Fibroblast of villous mesenchyme (primary cell): ENCODE data around the gene PRDM16. TPM values are rescaled to one million over a fixed set of nuclear protein-coding genes. Genes with fewer than 3 reads are reported as not detected.

Experiments used
- DNase-seq: peaks from one replicate; pipeline ENCODE4 v3.0.0-alpha.2; 2010; ENCODE audit warnings: low read depth
- H3K4me3 ChIP-seq: 2 replicates; pipeline ENCODE4 v1.5.1; 2011; ENCODE audit warnings: low read depth, mild to moderate bottlenecking, low read length
- total RNA-seq: library from RNA; depleted of rRNA; stranded (reverse); fragments of >200 nt; gene quantifications from 2 replicates; pipeline ENCODE4 v1.2.3, GENCODE V29; 2012
- TF ChIP-seq, protein P1 (sequence below): IDR thresholded peaks from 2 replicates; pipeline ENCODE4 v1.5.1; 2012; ENCODE audit warnings: low read depth, mild to moderate bottlenecking, low read length; ENCODE audit not compliant: insufficient read depth

Gene PRDM16
- total RNA-seq, 1 donor: 1.7 TPM

DNA sequence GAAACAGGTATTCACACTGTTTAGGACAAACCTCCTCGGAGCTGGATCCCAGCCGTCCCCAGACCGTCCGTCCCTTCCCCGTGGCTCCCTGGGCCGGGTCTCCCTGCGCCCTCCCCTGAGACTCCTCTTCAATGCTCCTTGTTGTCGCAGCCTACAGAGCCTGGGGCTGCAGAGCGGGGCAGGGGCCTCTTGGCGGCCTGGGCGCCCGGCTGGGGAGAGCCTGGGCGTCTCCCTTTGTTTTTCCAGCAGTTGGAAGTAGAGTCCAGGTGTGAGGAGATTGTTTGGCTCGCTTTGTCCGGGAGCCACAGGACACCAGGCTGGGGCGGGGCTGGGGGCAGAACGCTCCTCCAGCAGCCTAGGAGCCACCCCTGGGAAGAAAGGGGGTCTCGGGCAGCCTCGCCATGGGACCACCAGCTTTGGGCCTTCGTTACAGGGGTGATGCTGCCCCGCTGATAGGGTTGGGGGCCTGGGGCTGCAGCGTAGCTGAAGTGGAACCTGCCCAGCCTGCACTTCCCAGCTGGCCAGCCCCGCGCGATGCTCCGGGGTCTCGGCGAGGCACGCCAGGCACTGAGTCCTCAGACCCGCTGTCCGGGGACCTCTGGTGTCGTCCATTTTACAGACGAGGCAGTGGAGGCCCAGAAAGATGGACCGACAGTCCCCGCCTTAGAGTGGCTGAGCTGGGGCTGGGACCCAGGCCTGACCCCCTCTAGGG is 66.9 kb downstream of the PRDM16 start:
- no peak overlapping the region for H3K4me3 ChIP-seq
- DNase-seq: no peak
- TF ChIP-seq, protein P1, sequence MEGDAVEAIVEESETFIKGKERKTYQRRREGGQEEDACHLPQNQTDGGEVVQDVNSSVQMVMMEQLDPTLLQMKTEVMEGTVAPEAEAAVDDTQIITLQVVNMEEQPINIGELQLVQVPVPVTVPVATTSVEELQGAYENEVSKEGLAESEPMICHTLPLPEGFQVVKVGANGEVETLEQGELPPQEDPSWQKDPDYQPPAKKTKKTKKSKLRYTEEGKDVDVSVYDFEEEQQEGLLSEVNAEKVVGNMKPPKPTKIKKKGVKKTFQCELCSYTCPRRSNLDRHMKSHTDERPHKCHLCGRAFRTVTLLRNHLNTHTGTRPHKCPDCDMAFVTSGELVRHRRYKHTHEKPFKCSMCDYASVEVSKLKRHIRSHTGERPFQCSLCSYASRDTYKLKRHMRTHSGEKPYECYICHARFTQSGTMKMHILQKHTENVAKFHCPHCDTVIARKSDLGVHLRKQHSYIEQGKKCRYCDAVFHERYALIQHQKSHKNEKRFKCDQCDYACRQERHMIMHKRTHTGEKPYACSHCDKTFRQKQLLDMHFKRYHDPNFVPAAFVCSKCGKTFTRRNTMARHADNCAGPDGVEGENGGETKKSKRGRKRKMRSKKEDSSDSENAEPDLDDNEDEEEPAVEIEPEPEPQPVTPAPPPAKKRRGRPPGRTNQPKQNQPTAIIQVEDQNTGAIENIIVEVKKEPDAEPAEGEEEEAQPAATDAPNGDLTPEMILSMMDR: no peak

DNA sequence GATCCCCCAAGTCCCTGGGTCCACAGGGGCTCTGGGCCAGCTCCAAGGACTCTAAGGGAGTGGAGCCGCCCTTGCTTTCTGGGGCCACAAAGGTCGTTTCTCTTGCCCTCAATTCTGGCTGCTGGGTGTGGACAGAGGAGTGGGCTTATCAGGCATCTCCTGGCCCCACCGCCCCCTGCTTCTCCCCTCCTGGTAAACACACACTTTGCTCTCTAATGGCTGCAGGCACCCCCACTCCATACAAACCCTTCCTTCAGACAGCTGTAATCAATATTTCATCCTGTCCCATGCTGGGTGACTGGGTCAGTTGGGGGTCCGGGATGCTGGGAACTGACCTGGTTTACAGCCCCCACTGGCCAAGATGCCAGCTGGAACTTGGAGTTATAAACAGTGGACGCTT is 67.5 kb downstream of the PRDM16 start:
- DNase-seq: no peak
- no peak overlapping the region for H3K4me3 ChIP-seq
- TF ChIP-seq, protein P1: no peak

DNA sequence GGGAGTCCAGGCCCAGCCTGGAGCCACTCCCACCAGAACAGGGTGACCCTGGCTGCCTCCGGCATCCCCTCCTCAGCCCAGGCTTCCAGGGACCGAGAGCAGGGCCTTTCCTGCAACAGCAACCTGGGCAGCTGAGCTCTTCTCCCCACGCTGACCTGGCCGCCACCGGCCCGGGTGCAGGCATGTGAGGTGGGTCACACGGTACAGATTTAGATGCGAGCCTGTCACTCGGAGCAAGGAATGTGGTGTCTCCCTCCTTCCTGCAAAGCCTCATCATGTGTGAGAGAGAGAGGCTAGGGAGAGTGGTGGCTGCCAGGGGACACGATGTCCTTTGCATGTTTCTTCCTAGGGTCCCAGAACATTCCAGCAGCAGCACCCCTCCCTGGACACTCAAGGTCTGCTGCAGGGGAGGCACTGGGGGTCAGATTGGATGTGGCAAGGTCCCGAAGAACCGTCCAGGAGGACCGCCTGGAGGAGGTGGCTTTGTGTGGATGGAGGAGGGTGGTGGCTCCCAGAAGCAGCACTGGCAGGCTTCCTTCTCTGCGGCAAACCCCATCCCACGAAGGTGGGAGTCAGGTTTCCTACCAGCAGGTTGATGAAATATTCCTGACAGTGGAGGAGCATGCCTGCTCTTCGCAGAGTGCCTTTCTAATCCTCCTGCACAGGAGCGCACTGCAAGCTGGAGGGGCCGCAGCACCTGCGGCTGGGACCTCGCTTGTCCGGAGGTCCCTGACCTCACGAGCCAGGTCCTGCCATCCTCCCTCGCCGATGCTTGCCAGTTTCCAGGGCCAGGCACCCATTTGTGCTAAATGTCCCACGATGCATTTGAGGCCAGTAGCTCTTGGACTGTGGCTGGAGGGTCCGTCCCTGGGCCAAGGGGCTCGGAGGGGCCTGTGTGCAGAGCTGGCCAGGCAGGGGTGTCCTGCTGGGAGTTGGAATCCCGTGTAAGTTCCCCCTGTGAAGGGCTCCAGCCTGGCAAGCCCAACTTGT is 68.4 kb downstream of the PRDM16 start:
- no peak overlapping the region for H3K4me3 ChIP-seq
- DNase-seq: no peak
- TF ChIP-seq, protein P1: no peak

DNA sequence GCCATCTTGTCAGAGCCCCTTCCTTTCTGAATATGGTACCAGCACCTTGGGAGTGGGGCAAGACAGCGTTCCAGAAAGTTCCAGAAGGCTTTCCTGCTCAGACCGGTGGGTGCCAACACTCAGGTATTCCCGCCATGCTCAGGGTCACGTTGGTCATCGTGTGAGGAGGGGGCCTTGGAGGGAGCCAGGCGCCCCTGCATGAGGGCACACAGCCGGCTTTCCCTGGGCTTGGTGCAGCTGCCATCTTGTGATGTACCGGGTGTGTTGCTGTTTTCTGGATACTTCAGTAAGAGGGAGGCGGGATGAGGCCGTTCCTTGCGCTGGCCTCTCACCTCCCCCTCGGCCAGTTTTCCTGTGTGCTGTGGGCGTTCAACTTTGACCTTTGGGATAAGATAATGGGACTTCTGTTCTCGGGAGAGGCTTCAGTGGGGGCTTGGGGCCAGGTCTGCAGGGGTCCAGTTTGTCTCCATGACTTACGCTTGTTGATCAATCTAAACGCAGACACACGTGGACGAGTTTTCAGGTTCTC is 69.7 kb downstream of the PRDM16 start:
- no peak overlapping the region for H3K4me3 ChIP-seq

DNA sequence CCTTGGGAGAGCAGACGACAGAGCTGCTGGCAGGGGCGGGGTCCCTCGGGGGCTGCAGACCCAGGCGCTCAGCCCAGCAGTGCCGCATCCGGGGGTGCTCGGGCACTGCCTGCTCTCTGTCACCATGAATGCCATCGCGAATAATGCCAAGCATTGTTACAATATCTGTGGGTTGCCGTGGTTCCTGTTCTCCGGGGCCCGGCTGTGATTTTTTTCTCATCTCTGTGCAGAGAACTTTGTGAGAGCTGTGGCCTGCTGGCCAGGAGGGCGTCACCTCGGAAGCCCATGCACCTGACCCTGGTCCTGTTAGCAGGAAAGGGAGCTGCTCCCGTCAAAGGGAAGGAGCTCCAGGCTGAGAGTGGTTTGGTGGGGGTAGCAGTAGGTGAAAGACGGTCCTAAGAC is 70.4 kb downstream of the PRDM16 start:
- TF ChIP-seq, protein P1: no peak
- no peak for DNase-seq
- H3K4me3 ChIP-seq: no peak overlapping the region

More for the DNA sequence above, 69.7 kb downstream of the PRDM16 start:
- no peak for DNase-seq
- TF ChIP-seq, protein P1: no peak

DNA sequence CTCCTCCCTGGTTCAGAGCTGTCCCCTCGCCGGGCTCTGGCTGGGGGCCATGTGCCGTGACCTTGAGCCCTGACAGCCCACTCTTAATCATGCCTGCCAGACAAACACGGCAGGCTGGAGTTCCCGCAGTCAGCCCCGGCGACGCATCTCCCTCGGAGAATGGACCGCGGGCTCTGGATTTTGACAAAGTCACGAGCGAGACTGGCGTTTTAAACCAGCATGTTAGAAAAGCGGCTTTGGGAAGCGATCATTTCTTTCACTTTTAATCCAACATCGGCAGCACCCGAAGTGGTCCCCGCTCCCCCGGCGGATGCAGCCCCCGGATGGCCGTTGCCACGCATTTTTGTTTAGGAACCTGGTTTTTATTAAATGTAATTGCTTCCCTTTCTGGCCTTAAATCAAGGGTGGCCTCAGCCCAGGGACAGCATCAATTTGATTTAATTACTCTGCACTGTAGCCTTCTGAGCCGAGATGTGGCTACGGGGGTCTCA is 70.9 kb downstream of the PRDM16 start:
- H3K4me3 ChIP-seq: no peak overlapping the region
- TF ChIP-seq, protein P1: no peak
- DNase-seq: no peak
